Esophagus muscularis mucosa (tissue), 3 donors: Measurements from ENCODE around the gene MEX3B.

Experiments used
- POLR2A ChIP-seq: fragments of 450-650 bp; IDR thresholded peaks from one replicate; pipeline ENCODE4 v1.6.1; 2017; ENCODE audit warnings: antibody characterized with exemption, moderate library complexity, mild to moderate bottlenecking, low read depth
- TF ChIP-seq, protein P1 (sequence below), 3 experiments: fragments of 200-600 bp in 2 of 3; fragments of 450-650 bp in 1 of 3; sonication (generic) in 2 of 3; IDR thresholded peaks; one replicate each; pipeline ENCODE4 v1.5.1; 2017 to 2019; ENCODE audit warnings: antibody characterized with exemption in 3 of 3, mild to moderate bottlenecking in 2 of 3, moderate library complexity in 1 of 3

- TF ChIP-seq, protein P1, sequence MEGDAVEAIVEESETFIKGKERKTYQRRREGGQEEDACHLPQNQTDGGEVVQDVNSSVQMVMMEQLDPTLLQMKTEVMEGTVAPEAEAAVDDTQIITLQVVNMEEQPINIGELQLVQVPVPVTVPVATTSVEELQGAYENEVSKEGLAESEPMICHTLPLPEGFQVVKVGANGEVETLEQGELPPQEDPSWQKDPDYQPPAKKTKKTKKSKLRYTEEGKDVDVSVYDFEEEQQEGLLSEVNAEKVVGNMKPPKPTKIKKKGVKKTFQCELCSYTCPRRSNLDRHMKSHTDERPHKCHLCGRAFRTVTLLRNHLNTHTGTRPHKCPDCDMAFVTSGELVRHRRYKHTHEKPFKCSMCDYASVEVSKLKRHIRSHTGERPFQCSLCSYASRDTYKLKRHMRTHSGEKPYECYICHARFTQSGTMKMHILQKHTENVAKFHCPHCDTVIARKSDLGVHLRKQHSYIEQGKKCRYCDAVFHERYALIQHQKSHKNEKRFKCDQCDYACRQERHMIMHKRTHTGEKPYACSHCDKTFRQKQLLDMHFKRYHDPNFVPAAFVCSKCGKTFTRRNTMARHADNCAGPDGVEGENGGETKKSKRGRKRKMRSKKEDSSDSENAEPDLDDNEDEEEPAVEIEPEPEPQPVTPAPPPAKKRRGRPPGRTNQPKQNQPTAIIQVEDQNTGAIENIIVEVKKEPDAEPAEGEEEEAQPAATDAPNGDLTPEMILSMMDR (IDR thresholded peaks at IDR 0.05) = no peak
- no peak for TF ChIP-seq POLR2A
Observed at GRCh38 chr15:82080774-82081173, 35.0 kb upstream of the MEX3B start.
